SK-N-MC (cell line): ENCODE data around the gene FYB2.

ENCODE experiments used
- EZH2 ChIP-seq: fragments of 200-600 bp; sonication (generic); IDR thresholded peaks from one replicate; pipeline ENCODE4 v1.6.1; 2017; ENCODE audit warnings: antibody characterized with exemption
- FOXP2 ChIP-seq: optimal IDR thresholded peaks from 2 replicates; pipeline ENCODE3; 2011; ENCODE audit warnings: mild to moderate bottlenecking, moderate library complexity; ENCODE audit not compliant: insufficient read depth; ENCODE audit errors: extremely low read length, control extremely low read depth
- POLR2AphosphoS5 ChIP-seq: IDR thresholded peaks from 2 replicates; pipeline ENCODE4 v1.6.1; 2012; ENCODE audit warnings: mild to moderate bottlenecking, low read depth, low read length, borderline replicate concordance

DNA sequence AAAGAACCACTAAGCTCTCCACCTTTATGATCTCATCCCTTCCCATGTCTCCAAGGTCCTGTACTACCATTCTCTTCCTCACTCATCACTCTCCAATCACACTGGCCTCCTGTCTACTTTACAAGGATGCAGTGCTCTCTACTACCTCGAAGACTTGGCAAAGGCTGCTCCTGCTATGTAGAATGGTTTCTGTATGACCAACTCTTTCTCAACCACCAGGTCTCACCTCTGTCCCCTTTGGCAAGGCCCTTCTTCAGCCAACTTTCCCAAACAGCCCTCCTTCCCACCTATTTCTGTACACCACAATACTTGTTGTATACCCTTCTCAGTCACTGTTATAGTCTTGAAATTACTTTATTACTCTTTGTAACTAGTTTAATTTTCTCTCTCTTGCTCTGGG lies 41.2 kb downstream of the FYB2 start:
- TF ChIP-seq EZH2 (no peak), POLR2AphosphoS5 (no peak), FOXP2 (no peak)
